Inferior parietal cortex (tissue), 1 donor: Measurements from ENCODE around the gene ISOC1.

Source experiments
- DNase-seq: peaks from one replicate; pipeline ENCODE4 v3.0.0-alpha.2; 2016; ENCODE audit errors: extremely low spot score

The ISOC1 gene

DNA sequence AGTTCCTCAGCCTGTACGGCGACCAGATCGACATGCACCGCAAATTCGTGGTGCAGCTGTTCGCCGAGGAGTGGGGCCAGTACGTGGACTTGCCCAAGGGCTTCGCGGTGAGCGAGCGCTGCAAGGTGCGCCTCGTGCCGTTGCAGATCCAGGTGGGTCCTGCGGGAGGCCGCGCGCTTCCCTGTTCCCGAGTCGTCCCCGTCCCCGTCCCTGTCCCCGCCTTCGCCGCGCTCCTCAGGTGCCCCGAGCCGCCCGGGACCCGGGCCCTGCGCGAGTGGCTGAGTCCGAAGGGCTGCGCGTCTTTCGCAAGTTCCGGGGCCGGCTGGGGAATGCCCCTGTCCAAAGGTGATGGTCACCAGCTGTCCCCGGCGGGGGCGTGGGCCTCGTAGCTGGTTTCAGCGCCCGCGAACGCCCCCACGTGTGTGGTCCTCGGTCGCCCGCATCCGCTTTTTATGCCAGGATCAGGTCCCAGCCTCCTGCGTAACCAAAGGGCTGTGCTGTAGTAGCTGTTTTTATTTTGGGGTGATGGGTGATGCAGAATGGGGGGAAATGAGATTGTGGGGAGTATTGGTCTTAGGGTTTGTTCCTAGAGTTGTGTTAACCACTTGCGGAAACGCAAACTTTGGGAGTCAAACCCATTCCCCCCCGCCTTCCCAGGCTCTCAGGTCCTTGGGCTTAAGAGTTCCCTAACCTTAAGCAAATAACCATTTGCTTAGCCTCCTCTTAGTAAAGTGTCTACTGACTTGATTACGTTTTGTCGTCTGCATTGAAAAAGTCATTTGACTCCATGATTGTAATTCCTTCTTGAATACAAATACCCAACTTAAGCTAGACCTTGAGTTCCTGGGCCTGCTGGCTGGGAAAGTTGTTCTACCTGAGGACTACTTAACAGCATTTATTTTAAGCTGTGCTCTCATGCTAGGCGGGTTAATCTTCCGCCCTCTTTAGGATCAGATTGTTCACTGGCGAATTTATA lies 663 bp downstream of the ISOC1 start:
- DNase-seq: peak; percentile 41

DNA sequence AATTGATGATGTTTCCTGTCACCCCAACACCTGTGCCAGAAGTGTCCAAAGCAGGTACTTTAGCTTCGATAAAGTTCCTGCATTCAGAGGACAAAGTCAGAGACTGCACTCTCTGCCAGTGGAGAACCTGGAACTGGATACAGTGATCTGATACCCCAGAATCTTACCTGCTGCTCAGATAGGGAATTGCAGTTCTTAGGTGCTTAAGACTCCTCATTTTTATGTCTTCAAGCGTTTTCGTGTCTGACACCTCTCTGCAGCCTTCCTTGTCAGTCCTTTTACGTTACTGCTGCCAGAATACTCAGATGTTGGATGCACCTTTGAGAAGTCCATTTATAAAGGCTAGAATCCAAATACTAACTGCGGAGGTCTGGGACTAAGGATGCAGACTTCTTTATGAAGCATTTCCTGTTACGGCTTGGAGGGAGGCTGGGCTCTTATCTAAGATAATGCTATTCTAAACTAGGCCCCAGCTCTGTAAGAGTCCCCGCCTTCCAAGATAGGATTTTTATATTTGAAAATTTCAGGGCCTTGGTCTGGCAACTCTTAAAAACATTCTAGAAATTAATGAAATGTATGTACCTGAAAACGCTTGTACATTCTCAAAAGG lies 1.9 kb downstream of the ISOC1 start:
- no peak for DNase-seq

- no peak for DNase-seq
Observed at GRCh38 chr5:129097498-129098296, 3.1 kb downstream of the ISOC1 start.

DNA sequence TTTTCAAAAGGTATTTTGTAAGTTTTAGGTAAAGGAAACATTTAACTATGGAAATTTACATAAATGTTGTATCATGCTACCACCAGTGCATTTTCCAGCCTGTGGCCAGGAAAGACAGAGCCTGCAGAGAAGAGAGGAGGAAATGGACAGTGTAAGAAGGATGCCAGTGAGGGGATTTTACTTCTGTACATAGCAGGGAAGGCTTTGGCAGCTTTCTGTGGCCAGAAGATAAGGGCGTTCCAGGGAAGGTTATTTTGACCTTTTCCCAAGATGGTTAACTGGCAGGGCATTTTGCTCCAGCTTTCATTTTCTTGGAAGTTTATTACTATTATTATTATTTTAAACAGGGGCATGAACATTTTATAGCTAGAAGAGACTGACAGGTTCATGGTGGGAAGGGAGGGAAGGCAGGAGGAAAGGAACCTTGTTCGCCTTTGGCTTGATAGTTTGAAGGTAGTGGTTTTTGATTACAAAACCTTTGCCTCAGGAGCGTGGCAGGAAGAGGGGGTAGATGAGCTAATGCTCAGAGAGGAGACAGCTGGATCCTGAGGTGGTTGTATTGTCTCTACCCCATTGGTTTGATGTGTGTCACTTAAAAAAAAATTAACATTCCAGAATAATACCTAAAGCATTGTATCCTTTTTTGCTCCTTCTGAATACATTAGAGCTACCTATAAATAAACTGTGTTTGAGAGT lies 4.1 kb downstream of the ISOC1 start:
- DNase-seq: no peak

GRCh38 chr5:129099184-129099569 lies 4.6 kb downstream of the ISOC1 start:
- DNase-seq: no peak

DNA sequence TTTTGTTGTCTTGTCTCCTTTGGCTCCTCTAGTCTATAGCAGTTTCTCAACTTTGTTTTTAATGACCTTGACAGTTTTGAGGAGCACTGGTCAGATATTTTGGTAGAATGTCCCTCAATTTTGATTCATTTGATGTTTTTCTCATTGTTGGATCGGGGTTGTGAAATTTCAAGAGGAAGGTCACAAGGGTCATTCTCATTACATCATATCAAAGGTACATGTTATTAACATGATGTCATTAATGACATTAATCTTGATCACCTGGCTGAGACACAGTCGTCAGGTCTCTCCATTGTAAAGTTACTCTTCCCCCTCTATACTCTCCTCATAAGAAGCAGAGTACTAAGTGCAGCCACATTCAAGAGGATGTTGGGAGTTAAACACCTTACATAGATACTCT lies 7.2 kb downstream of the ISOC1 start:
- DNase-seq: no peak

- DNase-seq: no peak
Observed at GRCh38 chr5:129103397-129103796, 8.8 kb downstream of the ISOC1 start.

GRCh38 chr5:129104915-129105455 lies 10.4 kb downstream of the ISOC1 start:
- no peak for DNase-seq

GRCh38 chr5:129107637-129108036 lies 13.1 kb downstream of the ISOC1 start:
- DNase-seq: no peak

DNA sequence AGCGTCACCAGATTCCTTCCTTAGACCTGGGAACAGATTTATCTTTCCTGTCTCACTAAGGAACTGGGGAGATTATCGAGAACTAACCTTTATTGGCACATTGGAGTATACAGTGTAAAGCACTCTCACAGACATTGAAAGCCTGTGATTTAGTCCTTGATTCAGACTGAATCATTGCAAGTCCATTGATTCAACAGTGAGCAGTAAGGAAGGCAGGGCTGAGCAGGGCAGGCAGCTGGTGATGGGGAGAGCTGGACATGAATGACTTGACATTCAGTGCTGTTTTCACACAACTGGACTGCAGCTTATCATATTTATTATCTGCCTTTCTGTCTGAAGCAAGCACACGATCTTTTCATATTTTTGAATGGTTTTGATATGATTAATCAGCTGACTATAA lies 16.2 kb downstream of the ISOC1 start:
- DNase-seq: no peak

- DNase-seq: no peak
Observed at GRCh38 chr5:129111351-129111750, 16.8 kb downstream of the ISOC1 start.

DNA sequence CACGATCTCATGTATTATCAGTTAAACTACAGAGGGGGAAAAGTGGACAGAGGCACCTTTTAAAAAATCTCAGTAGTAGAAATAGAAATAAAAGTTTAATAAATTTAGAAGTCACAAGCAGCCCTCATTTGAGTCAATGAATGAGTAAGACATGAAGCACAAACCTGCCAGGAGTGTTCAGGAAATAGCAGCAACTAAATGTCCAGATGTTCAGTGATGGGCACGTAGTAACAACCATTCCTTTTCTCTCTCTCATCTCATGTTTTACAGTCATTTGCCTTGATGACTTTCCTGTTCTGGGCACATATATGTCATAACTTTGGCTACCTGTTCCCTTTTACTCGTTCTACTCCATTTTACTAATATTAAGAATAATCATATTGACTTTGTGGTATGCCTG lies 17.7 kb downstream of the ISOC1 start:
- DNase-seq: no peak

DNA sequence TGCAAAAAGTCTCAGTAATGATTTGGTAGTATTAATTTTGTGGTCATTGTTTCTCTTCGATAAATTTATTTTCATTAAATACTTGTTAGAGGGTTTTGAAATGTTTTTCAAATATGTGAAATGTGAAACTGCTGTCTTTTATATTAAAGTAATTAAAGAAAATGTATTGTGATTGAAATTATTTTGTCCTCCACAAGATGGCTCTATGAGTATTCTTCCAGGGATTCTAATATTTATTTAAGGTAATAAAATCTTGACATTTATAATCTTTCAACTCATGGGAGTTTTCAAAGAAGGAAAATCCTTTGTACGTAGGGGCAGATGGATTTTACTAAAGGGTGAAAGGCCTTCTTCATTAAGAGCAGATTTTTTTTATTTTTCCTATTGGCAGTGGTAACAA lies 19.3 kb downstream of the ISOC1 start:
- DNase-seq: no peak

DNA sequence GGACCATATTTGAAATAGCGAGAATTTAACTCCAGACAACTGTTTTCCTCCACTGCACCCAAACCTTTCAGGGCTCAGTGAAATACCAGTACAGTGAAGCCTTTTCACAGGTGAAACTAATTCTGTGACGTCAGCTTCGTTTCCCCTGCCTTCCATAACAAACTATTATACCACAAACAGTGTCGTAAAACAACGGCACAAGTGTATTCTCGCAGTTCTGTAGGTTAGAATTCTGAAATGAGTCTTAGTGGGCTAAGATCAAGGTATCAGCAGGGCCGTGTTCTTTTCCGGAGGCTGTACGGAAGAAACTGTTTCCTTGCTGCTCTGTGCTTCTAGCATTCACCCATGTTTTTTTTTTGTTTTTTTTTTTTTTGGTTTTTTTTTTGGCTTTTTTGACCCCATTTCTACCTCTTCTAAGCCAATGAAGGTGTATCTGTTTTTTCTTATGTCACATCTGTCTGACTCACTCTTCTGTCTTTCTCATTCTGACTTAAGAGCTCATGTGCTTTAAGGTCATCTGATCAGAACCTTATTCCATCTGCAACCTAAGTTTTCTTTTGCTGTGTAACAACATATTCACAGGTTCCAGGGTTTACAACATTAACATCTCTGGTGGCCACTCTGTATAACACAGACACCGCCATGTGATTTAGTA lies 20.1 kb downstream of the ISOC1 start:
- DNase-seq: no peak

DNA sequence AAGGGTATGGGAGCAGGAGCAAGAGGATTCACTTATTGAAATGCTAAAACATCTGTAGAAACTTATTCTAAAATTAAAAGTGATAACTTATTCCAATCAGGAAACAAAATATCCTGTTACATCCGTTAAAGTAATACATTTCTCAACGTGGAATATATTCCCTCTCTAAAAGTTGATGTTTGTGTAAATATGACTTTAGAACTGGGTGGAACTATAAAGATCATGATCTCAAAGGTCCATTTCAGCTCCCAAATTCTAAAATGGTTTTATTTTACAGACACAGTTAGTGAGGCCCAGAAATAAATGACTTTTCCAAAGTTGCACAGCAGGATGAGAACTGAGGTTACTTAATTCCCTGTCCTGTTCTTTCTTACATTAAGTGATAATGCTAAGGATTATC lies 21.1 kb downstream of the ISOC1 start:
- no peak for DNase-seq

DNA sequence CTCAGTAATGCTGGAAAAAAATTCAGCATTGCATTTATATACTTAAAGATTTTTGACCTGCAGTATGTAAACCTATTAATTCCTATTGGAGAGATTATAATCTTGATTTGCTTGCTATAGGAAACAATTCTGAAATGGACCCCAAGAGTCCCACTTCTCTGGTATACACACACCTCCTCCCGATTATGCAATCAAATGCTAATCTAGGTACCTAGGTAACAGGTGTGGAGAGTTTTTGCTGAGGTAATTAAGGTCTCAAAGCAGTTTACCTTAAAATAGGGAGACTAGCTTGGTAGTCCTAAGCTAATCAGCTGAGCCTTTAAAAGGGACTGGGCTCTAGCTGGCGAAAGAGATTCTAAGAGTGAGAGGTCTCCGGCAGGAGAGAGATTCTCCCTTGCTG lies 22.2 kb downstream of the ISOC1 start:
- no peak for DNase-seq

GRCh38 chr5:129118405-129118804 lies 23.9 kb downstream of the ISOC1 start:
- DNase-seq: no peak

GRCh38 chr5:129118826-129119225 lies 24.3 kb downstream of the ISOC1 start:
- no peak for DNase-seq

- DNase-seq: no peak
Observed at GRCh38 chr5:129120158-129120581, 25.6 kb downstream of the ISOC1 start.

DNA sequence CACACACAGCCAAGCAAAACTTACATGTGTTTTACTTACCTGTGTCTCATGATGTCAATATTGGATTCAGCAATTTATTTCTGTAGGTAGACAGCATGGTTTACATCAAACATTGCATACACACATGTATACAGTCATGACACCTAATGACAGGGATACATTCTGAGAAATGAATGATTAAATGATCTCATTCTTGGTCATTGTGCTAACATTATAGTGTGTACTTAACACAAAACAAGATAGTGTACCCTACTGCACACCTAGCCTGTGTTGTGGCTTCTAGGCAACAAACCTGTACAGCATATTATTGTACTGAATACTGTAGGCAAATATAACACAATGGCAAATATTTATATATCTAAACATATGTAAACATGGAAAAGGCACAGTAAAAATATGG lies 28.0 kb downstream of the ISOC1 start:
- DNase-seq: no peak

- no peak for DNase-seq
Observed at GRCh38 chr5:129124608-129125007, 30.1 kb downstream of the ISOC1 start.
